ENCODE measurements around the gene PDGFA. TPM values are rescaled to one million over a fixed set of nuclear protein-coding genes. Genes with fewer than 3 reads are reported as not detected.

The PDGFA gene
- 0.85 TPM for total RNA-seq (ENCODE audit: unreplicated experiment)
- long read RNA-seq: 0 reads

DNA sequence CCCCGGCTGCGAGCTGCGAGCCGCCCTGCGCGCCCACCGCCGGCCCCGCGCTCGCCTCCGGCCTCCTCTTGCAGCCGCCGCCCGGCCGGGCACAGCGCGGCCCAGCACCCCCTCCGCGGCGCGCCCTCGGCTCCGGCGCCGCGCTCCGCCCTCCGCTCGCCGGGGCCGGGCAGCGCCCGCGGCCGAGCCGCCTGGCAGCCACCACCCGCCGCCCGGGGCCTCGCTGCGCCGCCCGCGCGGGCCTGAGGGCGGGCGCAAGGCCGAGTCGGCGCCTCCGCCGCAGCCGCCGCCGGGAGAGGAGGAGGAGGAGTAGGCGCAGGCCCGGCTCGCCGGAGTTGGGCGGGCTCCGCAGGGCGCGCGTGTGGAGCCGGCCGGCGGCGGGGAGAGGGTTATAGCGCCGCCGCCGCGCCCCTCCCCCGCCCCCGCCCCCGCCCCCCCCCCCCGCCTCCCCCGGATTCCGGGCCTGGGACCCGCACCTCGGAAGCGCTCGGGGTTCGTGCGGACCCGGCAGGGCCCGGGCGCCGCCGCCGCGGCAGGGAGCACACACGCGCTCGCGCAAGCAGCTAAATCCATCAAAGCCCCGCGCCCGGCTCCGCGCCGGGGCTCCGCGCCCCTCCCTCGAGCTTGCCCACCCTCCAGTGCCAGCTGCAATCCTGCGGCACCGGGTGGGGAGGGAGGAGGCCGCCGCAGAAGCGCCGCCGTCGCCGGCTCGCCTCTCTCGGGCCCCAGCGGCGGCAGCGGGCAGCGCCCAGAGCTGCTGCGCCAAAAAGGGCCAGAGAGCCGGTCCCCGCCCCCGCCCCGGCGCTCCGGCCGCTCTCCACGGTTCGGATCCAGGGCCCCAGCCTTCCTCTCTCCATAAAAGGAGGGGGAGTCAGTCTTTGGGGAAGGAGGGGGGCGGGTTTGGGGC, at the start of gene PDGFA:
TSS of gene PDGFA (minus strand) at position 363 of the 907 bp plus-strand sequence. CDS start 845 bp downstream, outside the sequence.
- Mint-ChIP-seq H3K9me3 (ENCODE audit: unreplicated experiment) (no peaks in the 10 kb centered on the region), H3K27me3 (ENCODE audit: unreplicated experiment) (peaks cover 11% of the 10 kb centered on the region), H3K36me3 (ENCODE audit: low read depth, unreplicated experiment) (no peaks in the 10 kb centered on the region), H3K4me1 (ENCODE audit: unreplicated experiment) (peaks cover 5% of the 10 kb centered on the region), H3K27ac (ENCODE audit: unreplicated experiment) (no peak within 1 kb of the TSS), H3K4me3 (ENCODE audit: unreplicated experiment) (peak within 1 kb of the TSS; percentile 79)
- peak; percentile 57 for DNase-seq (ENCODE audit: low spot score)
- TF ChIP-seq, protein P1, sequence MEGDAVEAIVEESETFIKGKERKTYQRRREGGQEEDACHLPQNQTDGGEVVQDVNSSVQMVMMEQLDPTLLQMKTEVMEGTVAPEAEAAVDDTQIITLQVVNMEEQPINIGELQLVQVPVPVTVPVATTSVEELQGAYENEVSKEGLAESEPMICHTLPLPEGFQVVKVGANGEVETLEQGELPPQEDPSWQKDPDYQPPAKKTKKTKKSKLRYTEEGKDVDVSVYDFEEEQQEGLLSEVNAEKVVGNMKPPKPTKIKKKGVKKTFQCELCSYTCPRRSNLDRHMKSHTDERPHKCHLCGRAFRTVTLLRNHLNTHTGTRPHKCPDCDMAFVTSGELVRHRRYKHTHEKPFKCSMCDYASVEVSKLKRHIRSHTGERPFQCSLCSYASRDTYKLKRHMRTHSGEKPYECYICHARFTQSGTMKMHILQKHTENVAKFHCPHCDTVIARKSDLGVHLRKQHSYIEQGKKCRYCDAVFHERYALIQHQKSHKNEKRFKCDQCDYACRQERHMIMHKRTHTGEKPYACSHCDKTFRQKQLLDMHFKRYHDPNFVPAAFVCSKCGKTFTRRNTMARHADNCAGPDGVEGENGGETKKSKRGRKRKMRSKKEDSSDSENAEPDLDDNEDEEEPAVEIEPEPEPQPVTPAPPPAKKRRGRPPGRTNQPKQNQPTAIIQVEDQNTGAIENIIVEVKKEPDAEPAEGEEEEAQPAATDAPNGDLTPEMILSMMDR (IDR thresholded peaks at IDR 0.05; ENCODE audit: unreplicated experiment): no peak

DNA sequence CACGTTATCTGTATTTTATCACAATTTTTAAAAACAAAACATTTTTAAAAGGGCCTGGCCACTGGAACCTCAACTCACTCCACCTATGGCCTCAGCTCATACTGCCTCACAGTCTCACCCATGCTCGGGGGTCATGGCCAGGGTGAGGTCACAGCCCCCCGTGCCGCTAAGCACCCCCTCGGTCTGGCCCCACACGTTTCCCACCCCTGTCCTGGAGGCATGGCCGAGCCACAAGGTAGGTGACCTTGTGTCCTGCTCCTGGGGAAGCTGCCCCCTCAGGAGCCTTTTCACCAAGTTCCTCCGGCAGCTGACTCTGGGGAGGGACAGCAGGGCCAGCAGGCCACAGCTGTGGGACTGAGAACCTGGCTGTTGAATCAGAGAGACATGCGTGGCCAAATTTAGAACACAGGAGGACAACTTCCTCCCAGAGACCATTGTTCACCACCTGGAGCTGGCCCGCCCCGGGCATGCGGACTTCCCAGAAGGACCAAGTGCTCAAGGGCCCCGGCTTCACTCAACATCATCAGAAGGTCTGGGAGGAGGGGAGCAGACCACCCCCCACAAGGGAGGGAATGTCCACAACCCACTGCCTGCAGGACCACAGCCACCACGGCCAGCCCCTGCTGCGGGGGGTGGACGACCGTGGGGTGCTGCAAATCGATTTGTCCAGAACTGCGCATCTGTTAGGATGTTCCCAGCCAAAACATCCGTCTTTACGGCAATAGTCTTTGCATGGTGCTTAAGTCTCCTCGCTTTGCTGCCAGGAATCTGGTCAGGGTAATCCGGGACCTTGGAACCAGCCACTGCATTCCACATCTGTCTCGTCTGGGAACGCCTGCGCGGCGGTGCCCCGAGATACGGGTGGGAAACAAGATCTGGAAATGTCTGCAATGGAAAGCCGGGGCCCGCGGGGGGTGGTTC, 48.6 kb upstream of the PDGFA start:
- H3K27me3 Mint-ChIP-seq (ENCODE audit: unreplicated experiment): peaks cover 10% of the 10 kb centered on the region
- H3K4me1 Mint-ChIP-seq (ENCODE audit: unreplicated experiment): no peaks in the 10 kb centered on the region
- H3K36me3 Mint-ChIP-seq (ENCODE audit: low read depth, unreplicated experiment): peaks cover 5% of the 10 kb centered on the region
- no peak overlapping the region for H3K4me3 Mint-ChIP-seq (ENCODE audit: unreplicated experiment)
- TF ChIP-seq, protein P1 (IDR thresholded peaks at IDR 0.05; ENCODE audit: unreplicated experiment): no peak
- H3K9me3 Mint-ChIP-seq (ENCODE audit: unreplicated experiment): no peaks in the 10 kb centered on the region
- DNase-seq (ENCODE audit: low spot score): no peak
- no peak overlapping the region for H3K27ac Mint-ChIP-seq (ENCODE audit: unreplicated experiment)

DNA sequence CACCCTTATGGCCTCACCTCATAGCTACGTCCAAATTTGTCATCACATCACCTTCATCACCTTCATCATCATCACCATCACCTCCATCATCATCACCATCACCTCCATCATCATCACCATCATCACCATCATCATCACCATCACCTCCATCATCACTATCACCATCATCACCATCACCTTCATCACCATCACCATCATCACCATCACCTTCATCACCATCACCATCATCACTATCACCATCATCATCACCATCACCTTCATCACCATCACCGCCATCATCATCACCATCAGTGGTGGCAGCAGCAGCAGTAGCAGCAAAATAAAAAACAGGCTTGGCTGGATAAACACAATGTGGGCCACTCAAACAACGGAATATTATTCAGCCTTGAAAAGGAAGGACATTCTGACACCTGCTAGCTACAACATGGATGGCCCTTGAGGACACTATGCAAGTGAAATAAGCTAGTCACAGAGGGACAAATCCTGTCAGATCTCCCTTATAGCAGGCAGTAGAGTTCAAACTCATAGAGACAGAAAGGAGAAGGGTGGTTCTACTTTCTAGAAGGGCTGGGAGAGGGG, 47.7 kb upstream of the PDGFA start:
- no peak for DNase-seq (ENCODE audit: low spot score)
- no peak overlapping the region for H3K27ac Mint-ChIP-seq (ENCODE audit: unreplicated experiment)

DNA sequence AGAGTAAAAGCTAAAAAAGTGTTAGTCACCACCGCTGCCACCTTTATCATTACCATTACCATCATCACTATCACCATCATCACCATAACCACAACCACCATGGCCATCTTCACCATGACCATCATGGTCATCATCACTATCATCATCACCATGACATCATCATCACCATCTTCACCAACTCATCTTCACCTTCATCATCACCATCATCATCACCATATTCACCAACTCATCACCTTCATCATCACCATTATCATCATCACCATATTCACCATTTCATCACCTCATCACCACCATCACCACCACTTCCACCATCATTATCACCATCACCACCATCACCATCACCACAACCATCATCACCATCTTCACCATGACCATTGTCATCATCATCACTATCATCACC, 46.5 kb upstream of the PDGFA start:
- no peaks in the 10 kb centered on the region for H3K9me3 Mint-ChIP-seq (ENCODE audit: unreplicated experiment)
- TF ChIP-seq, protein P1 (IDR thresholded peaks at IDR 0.05; ENCODE audit: unreplicated experiment): no peak
- DNase-seq (ENCODE audit: low spot score): no peak
- peaks cover 8% of the 10 kb centered on the region for H3K36me3 Mint-ChIP-seq (ENCODE audit: low read depth, unreplicated experiment)
- H3K4me1 Mint-ChIP-seq (ENCODE audit: unreplicated experiment): peaks cover under 1% of the 10 kb centered on the region
- H3K4me3 Mint-ChIP-seq (ENCODE audit: unreplicated experiment): no peak overlapping the region
- no peak overlapping the region for H3K27ac Mint-ChIP-seq (ENCODE audit: unreplicated experiment)
- H3K27me3 Mint-ChIP-seq (ENCODE audit: unreplicated experiment): peaks cover 15% of the 10 kb centered on the region

More for the DNA sequence above, 47.7 kb upstream of the PDGFA start:
- Mint-ChIP-seq H3K9me3 (ENCODE audit: unreplicated experiment) (no peaks in the 10 kb centered on the region), H3K27me3 (ENCODE audit: unreplicated experiment) (peaks cover 15% of the 10 kb centered on the region), H3K4me3 (ENCODE audit: unreplicated experiment) (no peak overlapping the region), H3K4me1 (ENCODE audit: unreplicated experiment) (no peaks in the 10 kb centered on the region), H3K36me3 (ENCODE audit: low read depth, unreplicated experiment) (peaks cover 8% of the 10 kb centered on the region)
- TF ChIP-seq, protein P1 (IDR thresholded peaks at IDR 0.05; ENCODE audit: unreplicated experiment): no peak

Measured in endothelial cell (in vitro differentiated cells).